Liver (tissue), 9 donors: Measurements from ENCODE around the gene C2orf66. TPM values are rescaled to one million over a fixed set of nuclear protein-coding genes. Genes with fewer than 3 reads are reported as not detected.

Experiments
- DNase-seq: peaks from one replicate; pipeline ENCODE4 v3.0.0-alpha.2; 2017; ENCODE audit warnings: low spot score
- H3K27ac ChIP-seq, 2 donors: one replicate each; pipeline ENCODE4 v1.7.0; 2013; ENCODE audit warnings: inconsistent platforms in 2 of 2, low read length in 2 of 2, control low read depth in 1 of 2, low read depth in 1 of 2, mild to moderate bottlenecking in 1 of 2
- H3K27me3 ChIP-seq, 4 donors: one replicate each; pipeline versions ENCODE4 v1.6.1 to v1.7.0; 2013; ENCODE audit warnings: low read length in 3 of 4, inconsistent platforms in 1 of 4, mild to moderate bottlenecking in 1 of 4, moderate library complexity in 1 of 4; ENCODE audit not compliant: control insufficient read depth in 4 of 4, insufficient read depth in 4 of 4
- H3K36me3 ChIP-seq, 4 donors: one replicate each; pipeline versions ENCODE4 v1.6.1 to v1.7.0; 2013; ENCODE audit warnings: low read length in 3 of 4, mild to moderate bottlenecking in 3 of 4, low read depth in 1 of 4, moderate library complexity in 1 of 4; ENCODE audit not compliant: control insufficient read depth in 4 of 4, insufficient read depth in 3 of 4
- H3K4me1 ChIP-seq, 4 donors: one replicate each; pipeline versions ENCODE4 v1.6.1 to v1.7.0; 2013; ENCODE audit warnings: low read length in 3 of 4, mild to moderate bottlenecking in 3 of 4, moderate library complexity in 1 of 4; ENCODE audit not compliant: control insufficient read depth in 4 of 4, insufficient read depth in 4 of 4
- H3K4me3 ChIP-seq, 3 donors: one replicate each; pipeline versions ENCODE4 v1.6.1 to v1.7.0; 2013; ENCODE audit warnings: low read length in 3 of 3, control low read depth in 1 of 3, low read depth in 1 of 3, mild to moderate bottlenecking in 1 of 3
- H3K9ac ChIP-seq, 2 donors: one replicate each; pipeline ENCODE4 v1.7.0; 2013; ENCODE audit warnings: low read length in 2 of 2, mild to moderate bottlenecking in 2 of 2, moderate library complexity in 2 of 2, control low read depth in 1 of 2, low read depth in 1 of 2
- H3K9me3 ChIP-seq, 4 donors: one replicate each; pipeline versions ENCODE4 v1.6.1 to v1.7.0; 2013; ENCODE audit warnings: low read length in 3 of 4; ENCODE audit not compliant: control insufficient read depth in 4 of 4
- EGR1 ChIP-seq, 2 donors: IDR thresholded peaks; 2 replicates each; pipeline ENCODE4 v1.6.1; 2016 to 2018; ENCODE audit warnings: antibody characterized with exemption in 2 of 2, low read depth in 2 of 2
- FOXA1 ChIP-seq: IDR thresholded peaks from 2 replicates; pipeline ENCODE4 v1.6.1; 2016; ENCODE audit warnings: antibody characterized with exemption
- FOXA2 ChIP-seq: IDR thresholded peaks from 2 replicates; pipeline ENCODE4 v1.6.1; 2016; ENCODE audit warnings: antibody characterized with exemption
- GABPA ChIP-seq, 2 donors: IDR thresholded peaks in 1 of 2; conservative IDR thresholded peaks in 1 of 2; 2 replicates each; pipeline ENCODE4 v1.6.1; 2016; ENCODE audit warnings: antibody characterized with exemption in 2 of 2, mild to moderate bottlenecking in 1 of 2, moderate library complexity in 1 of 2
- HNF4A ChIP-seq, 2 donors: conservative IDR thresholded peaks; 2 replicates each; pipeline ENCODE4 v1.6.1; 2016; ENCODE audit warnings: antibody characterized with exemption in 2 of 2, mild to moderate bottlenecking in 2 of 2
- HNF4G ChIP-seq: IDR thresholded peaks from 2 replicates; pipeline ENCODE4 v1.6.1; 2016; ENCODE audit warnings: antibody characterized with exemption
- JUND ChIP-seq, 2 donors: IDR thresholded peaks; 2 replicates each; pipeline ENCODE4 v1.6.1; 2016; ENCODE audit warnings: antibody characterized with exemption in 2 of 2
- NR2F2 ChIP-seq: IDR thresholded peaks from 2 replicates; pipeline ENCODE4 v1.6.1; 2016; ENCODE audit warnings: antibody characterized with exemption
- RAD21 ChIP-seq, 2 donors: IDR thresholded peaks; 2 replicates each; pipeline ENCODE4 v1.6.1; 2016; ENCODE audit warnings: antibody characterized with exemption in 2 of 2, mild to moderate bottlenecking in 2 of 2
- RXRA ChIP-seq, 2 donors: IDR thresholded peaks; 2 replicates each; pipeline ENCODE4 v1.6.1; 2017 to 2018; ENCODE audit warnings: antibody characterized with exemption in 2 of 2, mild to moderate bottlenecking in 1 of 2
- SP1 ChIP-seq: IDR thresholded peaks from 2 replicates; pipeline ENCODE4 v1.6.1; 2018; ENCODE audit warnings: antibody characterized with exemption, mild to moderate bottlenecking
- TAF1 ChIP-seq: conservative IDR thresholded peaks from 2 replicates; pipeline ENCODE4 v1.6.1; 2016; ENCODE audit warnings: antibody characterized with exemption, mild to moderate bottlenecking
- YY1 ChIP-seq: IDR thresholded peaks from 2 replicates; pipeline ENCODE4 v1.6.1; 2016; ENCODE audit warnings: antibody characterized with exemption, mild to moderate bottlenecking
- WGBS: extraction: QIAGEN DNeasy Blood & Tissue Kit; methylation state at CpG from one replicate; pipeline ENCODE4 v1.1.7; 2013; 5-methylcytosine and 5-hydroxymethylcytosine counted together
- polyA plus RNA-seq, 2 donors: library from polyadenylated mRNA; stranded (reverse) in 1 of 2; unstranded in 1 of 2; fragments of 200-250 nt in 1 of 2; fragments of >200 nt in 1 of 2; fragmentation: Nextera tagmentation in 1 of 2; extraction: Ambion mirVana in 1 of 2; gene quantifications; one replicate each; pipeline versions ENCODE4 v1.2.1 to v1.2.3, GENCODE V29; 2013 to 2015
- total RNA-seq, 2 donors: library from RNA; depleted of rRNA; stranded (reverse); fragments of >200 nt; gene quantifications; one replicate each; pipeline ENCODE4 v1.2.3, GENCODE V29; 2014
- TF ChIP-seq, protein P1 (sequence below): IDR thresholded peaks from 2 replicates; pipeline ENCODE4 v1.6.1; 2016; ENCODE audit warnings: antibody characterized with exemption
- TF ChIP-seq, protein P2 (sequence below): fragments of 150-350 bp; IDR thresholded peaks from 2 replicates; pipeline ENCODE4 v1.5.1; 2017; ENCODE audit warnings: improper control_type of control experiment, low read depth, low read length; ENCODE audit not compliant: missing input control
- TF ChIP-seq, protein P3 (sequence below): IDR thresholded peaks from 2 replicates; pipeline ENCODE4 v1.6.1; 2016; ENCODE audit warnings: antibody characterized with exemption, mild to moderate bottlenecking
- TF ChIP-seq, protein P4 (sequence below): IDR thresholded peaks from 2 replicates; pipeline ENCODE4 v1.6.1; 2016; ENCODE audit warnings: antibody characterized with exemption
- TF ChIP-seq, protein P5 (sequence below): IDR thresholded peaks from 2 replicates; pipeline ENCODE4 v1.6.1; 2016; ENCODE audit warnings: antibody characterized with exemption
- donor health status: healthy.
- donor health status: healthy.
- donor health status: healthy.
- donor health status: healthy.
- donor health status: healthy.

Gene C2orf66
- total and polyA plus RNA-seq, 4 donors = not detected

DNA sequence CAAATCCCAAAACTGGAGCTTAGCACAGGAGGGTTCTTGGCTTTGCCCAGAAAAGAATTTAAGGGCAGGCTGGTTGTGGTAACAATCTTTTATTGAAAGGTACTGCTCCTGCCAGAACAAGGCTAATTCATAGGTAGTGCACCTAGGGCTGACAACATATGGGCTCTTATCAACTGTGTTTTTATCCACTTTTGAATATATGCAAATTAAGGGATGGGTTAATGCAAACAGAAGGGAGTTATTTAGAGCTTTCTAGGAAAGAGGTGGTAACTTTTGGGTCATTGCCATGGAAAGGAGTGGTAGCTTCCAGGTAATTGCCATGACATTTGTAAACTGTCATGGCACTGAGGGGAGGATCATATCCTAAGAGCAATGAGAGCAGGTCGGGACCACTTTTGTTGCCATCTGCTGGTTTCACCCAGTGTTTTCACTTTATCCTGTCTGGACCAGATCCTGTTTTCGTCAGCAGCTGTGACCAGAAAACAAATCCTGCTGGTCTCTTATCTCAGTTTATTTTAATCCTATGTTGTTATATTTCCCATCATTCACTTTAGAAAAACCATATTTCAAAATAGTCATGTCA is 981 bp downstream of the C2orf66 start:
- no peaks in the 10 kb centered on the region for H3K4me1 ChIP-seq
- TF ChIP-seq, protein P1, sequence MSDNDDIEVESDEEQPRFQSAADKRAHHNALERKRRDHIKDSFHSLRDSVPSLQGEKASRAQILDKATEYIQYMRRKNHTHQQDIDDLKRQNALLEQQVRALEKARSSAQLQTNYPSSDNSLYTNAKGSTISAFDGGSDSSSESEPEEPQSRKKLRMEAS = no peak
- TF ChIP-seq HNF4A (conservative IDR thresholded peaks at IDR 0.05) (no peak), EGR1 (IDR thresholded peaks at IDR 0.05; ENCODE audit: low read depth in 2 of 2) (no peak), HNF4G (no peak), JUND (IDR thresholded peaks at IDR 0.05) (no peak), YY1 (no peak), NR2F2 (no peak), RAD21 (IDR thresholded peaks at IDR 0.05) (no peak), FOXA1 (no peak), RXRA (IDR thresholded peaks at IDR 0.05) (no peak), GABPA (IDR thresholded peaks at IDR 0.05 in 1 of 2, conservative IDR thresholded peaks at IDR 0.05 in 1 of 2) (no peak), FOXA2 (no peak), TAF1 (no peak)
- TF ChIP-seq, protein P2, sequence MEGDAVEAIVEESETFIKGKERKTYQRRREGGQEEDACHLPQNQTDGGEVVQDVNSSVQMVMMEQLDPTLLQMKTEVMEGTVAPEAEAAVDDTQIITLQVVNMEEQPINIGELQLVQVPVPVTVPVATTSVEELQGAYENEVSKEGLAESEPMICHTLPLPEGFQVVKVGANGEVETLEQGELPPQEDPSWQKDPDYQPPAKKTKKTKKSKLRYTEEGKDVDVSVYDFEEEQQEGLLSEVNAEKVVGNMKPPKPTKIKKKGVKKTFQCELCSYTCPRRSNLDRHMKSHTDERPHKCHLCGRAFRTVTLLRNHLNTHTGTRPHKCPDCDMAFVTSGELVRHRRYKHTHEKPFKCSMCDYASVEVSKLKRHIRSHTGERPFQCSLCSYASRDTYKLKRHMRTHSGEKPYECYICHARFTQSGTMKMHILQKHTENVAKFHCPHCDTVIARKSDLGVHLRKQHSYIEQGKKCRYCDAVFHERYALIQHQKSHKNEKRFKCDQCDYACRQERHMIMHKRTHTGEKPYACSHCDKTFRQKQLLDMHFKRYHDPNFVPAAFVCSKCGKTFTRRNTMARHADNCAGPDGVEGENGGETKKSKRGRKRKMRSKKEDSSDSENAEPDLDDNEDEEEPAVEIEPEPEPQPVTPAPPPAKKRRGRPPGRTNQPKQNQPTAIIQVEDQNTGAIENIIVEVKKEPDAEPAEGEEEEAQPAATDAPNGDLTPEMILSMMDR = no peak
- TF ChIP-seq, protein P3, sequence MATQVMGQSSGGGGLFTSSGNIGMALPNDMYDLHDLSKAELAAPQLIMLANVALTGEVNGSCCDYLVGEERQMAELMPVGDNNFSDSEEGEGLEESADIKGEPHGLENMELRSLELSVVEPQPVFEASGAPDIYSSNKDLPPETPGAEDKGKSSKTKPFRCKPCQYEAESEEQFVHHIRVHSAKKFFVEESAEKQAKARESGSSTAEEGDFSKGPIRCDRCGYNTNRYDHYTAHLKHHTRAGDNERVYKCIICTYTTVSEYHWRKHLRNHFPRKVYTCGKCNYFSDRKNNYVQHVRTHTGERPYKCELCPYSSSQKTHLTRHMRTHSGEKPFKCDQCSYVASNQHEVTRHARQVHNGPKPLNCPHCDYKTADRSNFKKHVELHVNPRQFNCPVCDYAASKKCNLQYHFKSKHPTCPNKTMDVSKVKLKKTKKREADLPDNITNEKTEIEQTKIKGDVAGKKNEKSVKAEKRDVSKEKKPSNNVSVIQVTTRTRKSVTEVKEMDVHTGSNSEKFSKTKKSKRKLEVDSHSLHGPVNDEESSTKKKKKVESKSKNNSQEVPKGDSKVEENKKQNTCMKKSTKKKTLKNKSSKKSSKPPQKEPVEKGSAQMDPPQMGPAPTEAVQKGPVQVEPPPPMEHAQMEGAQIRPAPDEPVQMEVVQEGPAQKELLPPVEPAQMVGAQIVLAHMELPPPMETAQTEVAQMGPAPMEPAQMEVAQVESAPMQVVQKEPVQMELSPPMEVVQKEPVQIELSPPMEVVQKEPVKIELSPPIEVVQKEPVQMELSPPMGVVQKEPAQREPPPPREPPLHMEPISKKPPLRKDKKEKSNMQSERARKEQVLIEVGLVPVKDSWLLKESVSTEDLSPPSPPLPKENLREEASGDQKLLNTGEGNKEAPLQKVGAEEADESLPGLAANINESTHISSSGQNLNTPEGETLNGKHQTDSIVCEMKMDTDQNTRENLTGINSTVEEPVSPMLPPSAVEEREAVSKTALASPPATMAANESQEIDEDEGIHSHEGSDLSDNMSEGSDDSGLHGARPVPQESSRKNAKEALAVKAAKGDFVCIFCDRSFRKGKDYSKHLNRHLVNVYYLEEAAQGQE = no peak
- TF ChIP-seq, protein P4, sequence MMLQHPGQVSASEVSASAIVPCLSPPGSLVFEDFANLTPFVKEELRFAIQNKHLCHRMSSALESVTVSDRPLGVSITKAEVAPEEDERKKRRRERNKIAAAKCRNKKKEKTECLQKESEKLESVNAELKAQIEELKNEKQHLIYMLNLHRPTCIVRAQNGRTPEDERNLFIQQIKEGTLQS = no peak
- WGBS = 55% methylated on average over 2 of the region's 2 CpGs
- no peak for DNase-seq
- H3K36me3 ChIP-seq = no peaks in the 10 kb centered on the region
- H3K9ac ChIP-seq = no peak overlapping the region
- H3K27me3 ChIP-seq = peaks cover 0 to 3% (median 0%) of the 10 kb centered on the region in 4 donors
- peaks cover 0 to 4% (median 0%) of the 10 kb centered on the region in 4 donors for H3K9me3 ChIP-seq
- H3K4me3 ChIP-seq = no peak overlapping the region
- H3K27ac ChIP-seq = no peak overlapping the region

DNA sequence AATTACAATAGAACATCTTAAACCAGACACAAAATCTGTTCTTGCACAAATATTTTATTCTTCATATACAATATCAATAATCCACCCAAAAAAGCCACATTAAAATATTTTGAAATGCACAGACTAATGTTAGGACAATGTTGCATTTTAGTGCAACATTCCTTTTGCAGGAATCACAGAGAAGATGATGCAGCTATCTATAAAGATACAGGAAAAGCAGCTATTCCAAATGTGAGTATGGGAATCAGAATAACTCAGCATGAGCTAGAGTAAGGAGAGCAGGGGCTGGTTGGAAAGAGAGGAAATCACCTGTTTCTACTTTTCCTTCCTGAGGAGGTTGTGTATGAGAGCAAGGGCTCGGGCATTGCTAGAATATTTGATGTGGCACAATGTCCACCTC is 4.8 kb downstream of the C2orf66 start:
- H3K4me3 ChIP-seq = no peak overlapping the region
- H3K9ac ChIP-seq = no peak overlapping the region
- H3K4me1 ChIP-seq = peaks cover 0 to 2% (median 0%) of the 10 kb centered on the region in 4 donors
- H3K27me3 ChIP-seq = no peaks in the 10 kb centered on the region
- no peak overlapping the region for H3K27ac ChIP-seq
- no peaks in the 10 kb centered on the region for H3K36me3 ChIP-seq
- DNase-seq = no peak
- no peaks in the 10 kb centered on the region for H3K9me3 ChIP-seq
- WGBS = 59% methylated on average over 1 of the region's 1 CpG
- no peak for TF ChIP-seq HNF4G
- TF ChIP-seq TAF1 = no peak
- no peak for TF ChIP-seq EGR1 (IDR thresholded peaks at IDR 0.05; ENCODE audit: low read depth in 2 of 2)
- TF ChIP-seq, protein P4 = no peak
- TF ChIP-seq NR2F2 = no peak
- TF ChIP-seq HNF4A (conservative IDR thresholded peaks at IDR 0.05) = no peak
- no peak for TF ChIP-seq RXRA (IDR thresholded peaks at IDR 0.05)
- TF ChIP-seq FOXA2 = no peak
- TF ChIP-seq SP1 = no peak
- no peak for TF ChIP-seq GABPA (IDR thresholded peaks at IDR 0.05 in 1 of 2, conservative IDR thresholded peaks at IDR 0.05 in 1 of 2)
- TF ChIP-seq, protein P5, sequence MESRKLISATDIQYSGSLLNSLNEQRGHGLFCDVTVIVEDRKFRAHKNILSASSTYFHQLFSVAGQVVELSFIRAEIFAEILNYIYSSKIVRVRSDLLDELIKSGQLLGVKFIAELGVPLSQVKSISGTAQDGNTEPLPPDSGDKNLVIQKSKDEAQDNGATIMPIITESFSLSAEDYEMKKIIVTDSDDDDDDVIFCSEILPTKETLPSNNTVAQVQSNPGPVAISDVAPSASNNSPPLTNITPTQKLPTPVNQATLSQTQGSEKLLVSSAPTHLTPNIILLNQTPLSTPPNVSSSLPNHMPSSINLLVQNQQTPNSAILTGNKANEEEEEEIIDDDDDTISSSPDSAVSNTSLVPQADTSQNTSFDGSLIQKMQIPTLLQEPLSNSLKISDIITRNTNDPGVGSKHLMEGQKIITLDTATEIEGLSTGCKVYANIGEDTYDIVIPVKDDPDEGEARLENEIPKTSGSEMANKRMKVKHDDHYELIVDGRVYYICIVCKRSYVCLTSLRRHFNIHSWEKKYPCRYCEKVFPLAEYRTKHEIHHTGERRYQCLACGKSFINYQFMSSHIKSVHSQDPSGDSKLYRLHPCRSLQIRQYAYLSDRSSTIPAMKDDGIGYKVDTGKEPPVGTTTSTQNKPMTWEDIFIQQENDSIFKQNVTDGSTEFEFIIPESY = no peak
- TF ChIP-seq, protein P1 = no peak
- TF ChIP-seq, protein P2 = no peak
- no peak for TF ChIP-seq YY1
